Measurements from ENCODE around the gene TUBB3.

TUBB3 gene

GRCh38 chr16:89938175-89938885 lies 15.2 kb downstream of the TUBB3 start:
- TF ChIP-seq, protein P1, sequence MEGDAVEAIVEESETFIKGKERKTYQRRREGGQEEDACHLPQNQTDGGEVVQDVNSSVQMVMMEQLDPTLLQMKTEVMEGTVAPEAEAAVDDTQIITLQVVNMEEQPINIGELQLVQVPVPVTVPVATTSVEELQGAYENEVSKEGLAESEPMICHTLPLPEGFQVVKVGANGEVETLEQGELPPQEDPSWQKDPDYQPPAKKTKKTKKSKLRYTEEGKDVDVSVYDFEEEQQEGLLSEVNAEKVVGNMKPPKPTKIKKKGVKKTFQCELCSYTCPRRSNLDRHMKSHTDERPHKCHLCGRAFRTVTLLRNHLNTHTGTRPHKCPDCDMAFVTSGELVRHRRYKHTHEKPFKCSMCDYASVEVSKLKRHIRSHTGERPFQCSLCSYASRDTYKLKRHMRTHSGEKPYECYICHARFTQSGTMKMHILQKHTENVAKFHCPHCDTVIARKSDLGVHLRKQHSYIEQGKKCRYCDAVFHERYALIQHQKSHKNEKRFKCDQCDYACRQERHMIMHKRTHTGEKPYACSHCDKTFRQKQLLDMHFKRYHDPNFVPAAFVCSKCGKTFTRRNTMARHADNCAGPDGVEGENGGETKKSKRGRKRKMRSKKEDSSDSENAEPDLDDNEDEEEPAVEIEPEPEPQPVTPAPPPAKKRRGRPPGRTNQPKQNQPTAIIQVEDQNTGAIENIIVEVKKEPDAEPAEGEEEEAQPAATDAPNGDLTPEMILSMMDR (IDR thresholded peaks at IDR 0.05) = no peak
- TF ChIP-seq ZFX (IDR thresholded peaks at IDR 0.05; ENCODE audit: borderline replicate concordance) = no peak
- H3K27ac ChIP-seq = peak overlapping the region; percentile 35

DNA sequence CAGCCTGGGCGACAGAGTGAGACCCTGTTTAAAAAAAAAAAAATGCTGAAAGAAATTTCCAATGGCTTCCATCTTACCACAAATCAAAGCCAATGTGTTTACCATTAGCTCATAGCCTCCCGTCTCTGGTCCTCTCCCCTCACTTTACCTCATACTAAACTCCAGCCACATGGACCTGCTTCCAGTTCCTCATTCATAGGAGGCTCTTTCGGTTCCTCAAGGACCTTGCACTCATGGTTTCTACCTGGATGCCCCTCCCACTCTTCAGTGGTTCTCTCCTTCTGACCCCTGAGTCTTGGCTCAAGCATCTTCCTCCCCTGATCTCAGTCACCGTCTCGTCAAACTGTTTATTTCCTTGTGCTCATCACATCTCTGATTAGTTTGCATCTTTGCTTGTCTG lies 21.6 kb downstream of the TUBB3 start:
- TF ChIP-seq, protein P1 (IDR thresholded peaks at IDR 0.05) = no peak
- no peak for TF ChIP-seq ZFX (IDR thresholded peaks at IDR 0.05; ENCODE audit: borderline replicate concordance)
- no peak overlapping the region for H3K27ac ChIP-seq

DNA sequence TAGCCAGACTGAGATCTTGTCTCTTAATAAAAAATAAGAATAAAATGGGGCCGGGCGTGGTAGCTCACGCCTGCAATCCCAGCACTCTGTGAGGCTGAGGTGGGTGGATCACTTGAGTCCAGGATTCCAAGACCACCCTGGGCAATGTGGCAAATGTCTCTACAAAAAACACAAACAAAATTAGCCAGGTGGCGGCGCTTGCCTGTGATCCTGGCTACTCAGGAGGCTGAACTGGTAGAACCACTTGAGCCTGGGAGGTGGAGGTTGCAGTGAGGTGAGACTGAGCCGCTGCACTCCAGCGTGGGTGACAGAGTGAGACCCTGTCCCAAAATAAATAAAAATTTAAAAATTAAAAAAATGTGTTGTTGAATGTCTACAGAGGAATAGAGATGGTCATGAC lies 22.5 kb downstream of the TUBB3 start:
- no peak for TF ChIP-seq ZFX (IDR thresholded peaks at IDR 0.05; ENCODE audit: borderline replicate concordance)
- TF ChIP-seq, protein P1 (IDR thresholded peaks at IDR 0.05) = peak; percentile 66
- no peak overlapping the region for H3K27ac ChIP-seq

DNA sequence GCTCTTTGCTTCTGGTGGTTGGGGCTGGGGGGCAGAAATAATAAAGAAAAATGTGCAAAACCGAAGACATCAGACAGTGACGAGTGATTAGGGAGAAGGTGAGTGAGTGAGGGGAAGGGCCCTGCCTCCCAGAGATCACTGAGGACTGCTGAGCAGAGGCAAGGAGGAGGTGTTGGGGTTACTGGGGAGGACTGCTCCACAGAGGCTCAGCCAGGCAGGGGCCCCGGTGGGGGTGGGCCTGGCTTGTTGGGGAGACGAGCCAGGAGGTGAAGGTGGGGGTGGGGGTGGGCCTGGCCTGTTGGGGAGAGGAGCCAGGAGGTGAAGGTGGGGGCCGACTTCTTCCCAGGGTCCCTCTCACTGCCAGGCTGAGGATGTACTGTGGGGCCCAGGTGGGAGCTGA lies 23.4 kb downstream of the TUBB3 start:
- TF ChIP-seq ZFX (IDR thresholded peaks at IDR 0.05; ENCODE audit: borderline replicate concordance) = no peak
- TF ChIP-seq, protein P1 (IDR thresholded peaks at IDR 0.05) = no peak

GRCh38 chr16:89949121-89949742 lies 26.1 kb downstream of the TUBB3 start:
- no peak for TF ChIP-seq ZFX (IDR thresholded peaks at IDR 0.05; ENCODE audit: borderline replicate concordance)
- TF ChIP-seq, protein P1 (IDR thresholded peaks at IDR 0.05) = no peak
- no peak overlapping the region for H3K27ac ChIP-seq

More for the DNA sequence above, 23.4 kb downstream of the TUBB3 start:
- no peak overlapping the region for H3K27ac ChIP-seq

DNA sequence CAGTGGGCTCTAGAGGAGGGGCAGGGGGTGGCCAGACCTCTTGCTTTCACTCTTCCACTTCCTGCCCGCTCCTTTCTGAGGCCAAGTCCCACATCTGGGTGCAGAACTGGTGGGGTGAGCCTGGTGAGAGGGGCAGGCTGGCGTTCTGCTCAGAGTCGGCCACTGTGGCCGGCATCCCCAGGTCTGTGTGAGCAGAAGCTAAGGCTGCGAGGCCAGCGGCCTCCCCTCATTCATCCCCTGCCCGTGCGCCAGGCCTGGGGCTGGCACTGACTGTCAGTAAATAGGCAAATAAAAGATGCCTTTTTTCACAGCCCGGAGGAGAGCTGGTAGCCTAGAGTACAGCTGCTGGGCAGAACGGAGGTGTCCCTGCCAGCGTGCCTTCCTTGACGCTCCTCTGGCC lies 26.6 kb downstream of the TUBB3 start:
- no peak overlapping the region for H3K27ac ChIP-seq
- TF ChIP-seq, protein P1 (IDR thresholded peaks at IDR 0.05) = no peak
- no peak for TF ChIP-seq ZFX (IDR thresholded peaks at IDR 0.05; ENCODE audit: borderline replicate concordance)

GRCh38 chr16:89951509-89951908 lies 28.4 kb downstream of the TUBB3 start:
- TF ChIP-seq, protein P1 (IDR thresholded peaks at IDR 0.05) = no peak
- no peak for TF ChIP-seq ZFX (IDR thresholded peaks at IDR 0.05; ENCODE audit: borderline replicate concordance)

More at GRCh38 chr16:89951509-89951908, 28.4 kb downstream of the TUBB3 start:
- no peak overlapping the region for H3K27ac ChIP-seq

Measured in 22Rv1 (cell line).